GM21526 (cell line): ENCODE measurements around the gene SLC6A17.

ENCODE experiments used
- ATAC-seq: cut with Tn5 transposase; IDR thresholded peaks from one replicate; pipeline ENCODE4 v1.9.1; 2021; ENCODE audit warnings: moderate library complexity; ENCODE audit not compliant: unreplicated experiment, low FRiP score

The SLC6A17 gene

GRCh38 chr1:110198746-110199145 is 48.5 kb downstream of the SLC6A17 start:
- ATAC-seq, result no peak

GRCh38 chr1:110200190-110200589 is 49.9 kb downstream of the SLC6A17 start:
- ATAC-seq, result no peak

- no peak for ATAC-seq
These were observed 50.4 kb downstream of the SLC6A17 start for GRCh38 chr1:110200666-110201065.

- no peak for ATAC-seq
These were observed 51.0 kb downstream of the SLC6A17 start for GRCh38 chr1:110201157-110201825.

GRCh38 chr1:110203021-110203661 is 52.8 kb downstream of the SLC6A17 start:
- no peak for ATAC-seq

- no peak for ATAC-seq
These were observed 54.9 kb downstream of the SLC6A17 start for GRCh38 chr1:110205156-110205555.

- no peak for ATAC-seq
These were observed 55.4 kb downstream of the SLC6A17 start for GRCh38 chr1:110205591-110206155.

- no peak for ATAC-seq
These were observed 56.1 kb downstream of the SLC6A17 start for GRCh38 chr1:110206261-110206920.

- ATAC-seq, result no peak
These were observed 57.5 kb downstream of the SLC6A17 start for GRCh38 chr1:110207831-110208230.

- ATAC-seq, result no peak
These were observed 58.8 kb downstream of the SLC6A17 start for GRCh38 chr1:110208916-110209645.

GRCh38 chr1:110209715-110210603 is 59.7 kb downstream of the SLC6A17 start, which contains the start of gene KCNC4:
KCNC4 (plus strand) TSS chr1:110210314; CDS start chr1:110211500, 1,186 bp downstream.
- ATAC-seq, result peak; percentile 77

GRCh38 chr1:110210604-110211495 is 60.6 kb downstream of the SLC6A17 start:
- peak; percentile 2 for ATAC-seq

- ATAC-seq, result no peak
These were observed 61.3 kb downstream of the SLC6A17 start for GRCh38 chr1:110211496-110212168.

- ATAC-seq, result no peak
These were observed 62.2 kb downstream of the SLC6A17 start for GRCh38 chr1:110212169-110213142.

GRCh38 chr1:110213143-110213540 is 62.8 kb downstream of the SLC6A17 start:
- ATAC-seq, result no peak

GRCh38 chr1:110214454-110215404 is 64.4 kb downstream of the SLC6A17 start:
- no peak for ATAC-seq
